Hematopoietic multipotent progenitor cell treated with erythropoietin and hydrocortisone succinate and interleukin-3 and kit ligand, for 4 days (in vitro differentiated cells): Measurements from ENCODE around the gene NDUFV3.
"Not testable (repeated sequence)": the region's sequence is repeated elsewhere in the genome, so short reads cannot be mapped to it uniquely, and the experiment has no call there.

Experiments used
- DNase-seq: peaks from one replicate; pipeline ENCODE4 v3.0.0-alpha.2; 2015

The NDUFV3 gene

GRCh38 chr21:42937034-42937940 lies 44.2 kb downstream of the NDUFV3 start:
- DNase-seq, result not testable (repeated sequence)

- DNase-seq, result no peak
These were observed 45.0 kb downstream of the NDUFV3 start for GRCh38 chr21:42937960-42938605.

- DNase-seq, result not testable (repeated sequence)
These were observed 45.5 kb downstream of the NDUFV3 start for GRCh38 chr21:42938606-42938995.

GRCh38 chr21:42939582-42940413 lies 46.7 kb downstream of the NDUFV3 start:
- peak; percentile 30 for DNase-seq

- DNase-seq, result no peak
These were observed 48.6 kb downstream of the NDUFV3 start for GRCh38 chr21:42941696-42942085.

- no peak for DNase-seq
These were observed 49.1 kb downstream of the NDUFV3 start for GRCh38 chr21:42942244-42942643.

GRCh38 chr21:42949094-42949755 lies 56.1 kb downstream of the NDUFV3 start:
- not testable (repeated sequence) for DNase-seq

- not testable (repeated sequence) for DNase-seq
These were observed 58.1 kb downstream of the NDUFV3 start for GRCh38 chr21:42951193-42951592.

- DNase-seq, result no peak
These were observed 63.9 kb downstream of the NDUFV3 start for GRCh38 chr21:42956824-42957630.

- not testable (repeated sequence) for DNase-seq
These were observed 65.0 kb downstream of the NDUFV3 start for GRCh38 chr21:42958122-42958521.

GRCh38 chr21:42959728-42960127 lies 66.6 kb downstream of the NDUFV3 start:
- DNase-seq, result no peak

GRCh38 chr21:42962380-42963007 lies 69.4 kb downstream of the NDUFV3 start:
- DNase-seq, result no peak
